MG63 (cell line): ENCODE results near the gene RAI1. TPM values are rescaled to one million over a fixed set of nuclear protein-coding genes. Genes with fewer than 3 reads are reported as not detected.
"Not testable (repeated sequence)": the region's sequence is repeated elsewhere in the genome, so short reads cannot be mapped to it uniquely, and the experiment has no call there.

Source experiments
- DNase-seq: peaks from one replicate; pipeline ENCODE4 v3.0.0-alpha.2; 2020
- H3K27me3 ChIP-seq: fragments of 250-450 bp; sonication (Bioruptor Pico); 2 replicates; pipeline ENCODE4 v1.5.1; 2020; ENCODE audit warnings: mild to moderate bottlenecking, moderate library complexity
- H3K36me3 ChIP-seq: fragments of 250-450 bp; sonication (Bioruptor Pico); 2 replicates; pipeline ENCODE4 v1.5.1; 2020; ENCODE audit warnings: mild to moderate bottlenecking, moderate library complexity
- H3K4me3 ChIP-seq: fragments of 250-450 bp; sonication (Bioruptor Pico); 2 replicates; pipeline ENCODE4 v1.5.1; 2020; ENCODE audit warnings: mild to moderate bottlenecking, moderate library complexity
- H3K9me3 ChIP-seq: fragments of 250-450 bp; sonication (Bioruptor Pico); 2 replicates; pipeline ENCODE4 v1.5.1; 2020; ENCODE audit warnings: mild to moderate bottlenecking, moderate library complexity
- total RNA-seq: library from RNA; depleted of rRNA; stranded (reverse); fragments of >200 nt; shearing (Covaris generic); gene quantifications from 2 replicates; pipeline ENCODE4 v1.2.3, GENCODE V29; 2014; ENCODE audit warnings: low replicate concordance

RAI1 gene
- total RNA-seq, 1 experiment from 2014 or later, result 7.1 TPM

GRCh38 chr17:17794382-17794781, 113.1 kb downstream of the RAI1 start:
- Histone ChIP-seq H3K27me3 (no peaks in the 10 kb centered on the region), H3K36me3 (no peaks in the 10 kb centered on the region), H3K4me3 (no peak overlapping the region), H3K9me3 (no peaks in the 10 kb centered on the region)
- no peak for DNase-seq

GRCh38 chr17:17795296-17795695, 114.0 kb downstream of the RAI1 start:
- Histone ChIP-seq H3K4me3 (no peak overlapping the region), H3K9me3 (no peaks in the 10 kb centered on the region), H3K27me3 (no peaks in the 10 kb centered on the region), H3K36me3 (no peaks in the 10 kb centered on the region)
- no peak for DNase-seq

- no peak overlapping the region for H3K4me3 ChIP-seq
- DNase-seq, result no peak
- no peaks in the 10 kb centered on the region for H3K9me3 ChIP-seq
- no peaks in the 10 kb centered on the region for H3K27me3 ChIP-seq
- H3K36me3 ChIP-seq, result no peaks in the 10 kb centered on the region
Observed at GRCh38 chr17:17795946-17796786, 114.9 kb downstream of the RAI1 start.

- no peak overlapping the region for H3K4me3 ChIP-seq
- H3K27me3 ChIP-seq, result no peaks in the 10 kb centered on the region
- no peak for DNase-seq
- no peaks in the 10 kb centered on the region for H3K9me3 ChIP-seq
- H3K36me3 ChIP-seq, result no peaks in the 10 kb centered on the region
Observed at GRCh38 chr17:17796787-17797061, 115.5 kb downstream of the RAI1 start.

GRCh38 chr17:17797119-17797809, 116.0 kb downstream of the RAI1 start:
- DNase-seq, result no peak
- Histone ChIP-seq H3K36me3 (no peaks in the 10 kb centered on the region; the same call in 1 of the 2 replicates), H3K27me3 (no peaks in the 10 kb centered on the region), H3K9me3 (no peaks in the 10 kb centered on the region), H3K4me3 (no peak overlapping the region)

GRCh38 chr17:17798010-17798556, 116.8 kb downstream of the RAI1 start:
- H3K4me3 ChIP-seq, result no peak overlapping the region
- H3K36me3 ChIP-seq, result no peaks in the 10 kb centered on the region; the same call in 1 of the 2 replicates
- DNase-seq, result no peak
- H3K9me3 ChIP-seq, result no peaks in the 10 kb centered on the region
- H3K27me3 ChIP-seq, result no peaks in the 10 kb centered on the region

- Histone ChIP-seq H3K4me3 (no peak overlapping the region), H3K27me3 (no peaks in the 10 kb centered on the region), H3K9me3 (no peaks in the 10 kb centered on the region), H3K36me3 (no peaks in the 10 kb centered on the region; the same call in 1 of the 2 replicates)
- no peak for DNase-seq
Observed at GRCh38 chr17:17798573-17799255, 117.5 kb downstream of the RAI1 start.

GRCh38 chr17:17800504-17801021, 119.3 kb downstream of the RAI1 start:
- DNase-seq, result no peak
- Histone ChIP-seq H3K27me3 (no peaks in the 10 kb centered on the region), H3K9me3 (no peaks in the 10 kb centered on the region), H3K36me3 (no peaks in the 10 kb centered on the region; the same call in none of the 2 replicates), H3K4me3 (no peak overlapping the region)

- H3K9me3 ChIP-seq, result no peaks in the 10 kb centered on the region
- DNase-seq, result no peak
- H3K27me3 ChIP-seq, result no peaks in the 10 kb centered on the region
- H3K4me3 ChIP-seq, result no peak overlapping the region
- no peaks in the 10 kb centered on the region; the same call in none of the 2 replicates for H3K36me3 ChIP-seq
Observed at GRCh38 chr17:17801800-17802481, 120.7 kb downstream of the RAI1 start.

- H3K36me3 ChIP-seq, result no peaks in the 10 kb centered on the region; the same call in none of the 2 replicates
- no peak overlapping the region for H3K4me3 ChIP-seq
- H3K27me3 ChIP-seq, result no peaks in the 10 kb centered on the region
- DNase-seq, result no peak
- H3K9me3 ChIP-seq, result no peaks in the 10 kb centered on the region
Observed at GRCh38 chr17:17804007-17804406, 122.7 kb downstream of the RAI1 start.

GRCh38 chr17:17805575-17805974, 124.3 kb downstream of the RAI1 start:
- Histone ChIP-seq H3K4me3 (no peak overlapping the region), H3K9me3 (no peaks in the 10 kb centered on the region), H3K36me3 (peaks cover 5% of the 10 kb centered on the region), H3K27me3 (no peaks in the 10 kb centered on the region)
- DNase-seq, result no peak

- Histone ChIP-seq H3K36me3 (peaks cover 10% of the 10 kb centered on the region), H3K9me3 (no peaks in the 10 kb centered on the region), H3K27me3 (no peaks in the 10 kb centered on the region), H3K4me3 (no peak overlapping the region)
- no peak for DNase-seq
Observed at GRCh38 chr17:17806035-17806434, 124.8 kb downstream of the RAI1 start.

- DNase-seq, result no peak
- no peaks in the 10 kb centered on the region for H3K9me3 ChIP-seq
- no peaks in the 10 kb centered on the region for H3K27me3 ChIP-seq
- no peak overlapping the region for H3K4me3 ChIP-seq
- peaks cover 10% of the 10 kb centered on the region for H3K36me3 ChIP-seq
Observed at GRCh38 chr17:17806611-17807274, 125.5 kb downstream of the RAI1 start.

- H3K36me3 ChIP-seq, result peaks cover 15% of the 10 kb centered on the region
- H3K4me3 ChIP-seq, result no peak overlapping the region
- no peak for DNase-seq
- H3K27me3 ChIP-seq, result no peaks in the 10 kb centered on the region
- H3K9me3 ChIP-seq, result no peaks in the 10 kb centered on the region
Observed at GRCh38 chr17:17807440-17807839, 126.2 kb downstream of the RAI1 start.

- not testable (repeated sequence) for H3K27me3 ChIP-seq, DNase-seq, H3K9me3 ChIP-seq, H3K4me3 ChIP-seq
- H3K36me3 ChIP-seq, result peaks cover 15% of the 10 kb centered on the region
Observed at GRCh38 chr17:17808200-17808599, 126.9 kb downstream of the RAI1 start.
